ENCODE data around the gene ZNF512B.
"Not testable (repeated sequence)": the region's sequence is repeated elsewhere in the genome, so short reads cannot be mapped to it uniquely, and the experiment has no call there.

ZNF512B gene

GRCh38 chr20:63917811-63918210 is 51.9 kb downstream of the ZNF512B start:
- Histone ChIP-seq H3K36me3 (replicated peaks) (peaks cover 11% of the 10 kb centered on the region), H3K27ac (no peak overlapping the region), H3K4me3 (ENCODE audit: low read depth, low read length) (no peak overlapping the region), H3K27me3 (replicated peaks) (no peaks in the 10 kb centered on the region)
- DNase-seq, result no peak
- in situ Hi-C loops (cut with HindIII; ENCODE audit: low pct_ligation_motif_present, low sequenced_read_pairs), result no loop called here
- no peak for TF ChIP-seq CTCF (IDR thresholded peaks at IDR 0.05; ENCODE audit: low read depth, low read length, missing control alignments)

GRCh38 chr20:63916371-63916939 is 53.3 kb downstream of the ZNF512B start:
- H3K4me3 ChIP-seq (ENCODE audit: low read depth, low read length); H3K27ac ChIP-seq; DNase-seq; H3K27me3 ChIP-seq (replicated peaks); in situ Hi-C loops (cut with HindIII; ENCODE audit: low pct_ligation_motif_present, low sequenced_read_pairs): not testable (repeated sequence)
- H3K36me3 ChIP-seq (replicated peaks), result peaks cover 11% of the 10 kb centered on the region

- DNase-seq, result no peak
- Histone ChIP-seq H3K4me3 (ENCODE audit: low read depth, low read length) (no peak overlapping the region), H3K27me3 (replicated peaks) (no peaks in the 10 kb centered on the region), H3K36me3 (replicated peaks) (peaks cover 11% of the 10 kb centered on the region), H3K27ac (no peak overlapping the region)
- in situ Hi-C loops (cut with HindIII; ENCODE audit: low pct_ligation_motif_present, low sequenced_read_pairs), result no loop called here
- no peak for TF ChIP-seq CTCF (IDR thresholded peaks at IDR 0.05; ENCODE audit: low read depth, low read length, missing control alignments)
Observed at GRCh38 chr20:63915471-63915870, 54.3 kb downstream of the ZNF512B start.

GRCh38 chr20:63913768-63914167 is 56.0 kb downstream of the ZNF512B start:
- in situ Hi-C loops (cut with HindIII; ENCODE audit: low pct_ligation_motif_present, low sequenced_read_pairs), result no loop called here
- no peak for DNase-seq
- H3K36me3 ChIP-seq (replicated peaks), result peaks cover 12% of the 10 kb centered on the region
- no peaks in the 10 kb centered on the region for H3K27me3 ChIP-seq (replicated peaks)
- no peak overlapping the region for H3K4me3 ChIP-seq (ENCODE audit: low read depth, low read length)
- no peak for TF ChIP-seq CTCF (IDR thresholded peaks at IDR 0.05; ENCODE audit: low read depth, low read length, missing control alignments)
- H3K27ac ChIP-seq, result no peak overlapping the region

GRCh38 chr20:63911176-63911575 is 58.6 kb downstream of the ZNF512B start:
- Histone ChIP-seq H3K27ac (peak overlapping the region; percentile 21), H3K36me3 (replicated peaks) (peaks cover 4% of the 10 kb centered on the region), H3K4me3 (ENCODE audit: low read depth, low read length) (no peak overlapping the region), H3K27me3 (replicated peaks) (no peaks in the 10 kb centered on the region)
- in situ Hi-C loops (cut with HindIII; ENCODE audit: low pct_ligation_motif_present, low sequenced_read_pairs), result no loop called here
- TF ChIP-seq CTCF (IDR thresholded peaks at IDR 0.05; ENCODE audit: low read depth, low read length, missing control alignments), result no peak
- no peak for DNase-seq

- Histone ChIP-seq H3K27me3 (replicated peaks) (no peaks in the 10 kb centered on the region), H3K27ac (no peak overlapping the region), H3K4me3 (ENCODE audit: low read depth, low read length) (no peak overlapping the region), H3K36me3 (replicated peaks) (peaks cover 5% of the 10 kb centered on the region)
- in situ Hi-C loops (cut with HindIII; ENCODE audit: low pct_ligation_motif_present, low sequenced_read_pairs), result no loop called here
- no peak for DNase-seq
- no peak for TF ChIP-seq CTCF (IDR thresholded peaks at IDR 0.05; ENCODE audit: low read depth, low read length, missing control alignments)
Observed at GRCh38 chr20:63908008-63908682, 61.6 kb downstream of the ZNF512B start.
